HG03095 (cell line): ENCODE measurements around the gene TMEM45A.
"Not testable (repeated sequence)": the region's sequence is repeated elsewhere in the genome, so short reads cannot be mapped to it uniquely, and the experiment has no call there.

ENCODE experiments used
- ATAC-seq: cut with Tn5 transposase; IDR thresholded peaks from one replicate; pipeline ENCODE4 v1.9.1; 2021; ENCODE audit warnings: moderate library complexity; ENCODE audit not compliant: unreplicated experiment

The TMEM45A gene

GRCh38 chr3:100482176-100482575, 10.2 kb upstream of the TMEM45A start:
- ATAC-seq, result no peak

DNA sequence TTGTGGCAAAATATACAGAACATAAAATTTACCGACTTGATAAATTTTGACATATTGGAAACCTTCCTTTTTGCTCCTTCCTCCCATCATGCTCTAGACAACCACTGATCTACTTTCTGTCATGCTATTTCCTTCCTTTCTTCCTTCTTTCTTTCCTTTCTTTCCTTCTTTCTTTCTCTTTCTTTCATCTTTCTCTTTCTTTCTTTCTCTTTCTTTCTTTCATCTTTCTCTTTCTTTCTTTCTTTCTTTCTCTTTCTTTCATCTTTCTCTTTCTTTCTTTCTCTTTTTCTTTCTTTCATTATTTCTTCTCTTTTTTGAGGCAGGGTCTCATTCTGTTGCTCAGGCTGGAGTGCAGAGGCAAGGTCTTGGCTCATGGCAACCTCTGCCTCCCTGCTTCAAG, 8.9 kb upstream of the TMEM45A start:
- ATAC-seq, result no peak

GRCh38 chr3:100486808-100487207, 5.6 kb upstream of the TMEM45A start:
- no peak for ATAC-seq

- ATAC-seq, result no peak
Measured at GRCh38 chr3:100489118-100489517, 3.3 kb upstream of the TMEM45A start.

DNA sequence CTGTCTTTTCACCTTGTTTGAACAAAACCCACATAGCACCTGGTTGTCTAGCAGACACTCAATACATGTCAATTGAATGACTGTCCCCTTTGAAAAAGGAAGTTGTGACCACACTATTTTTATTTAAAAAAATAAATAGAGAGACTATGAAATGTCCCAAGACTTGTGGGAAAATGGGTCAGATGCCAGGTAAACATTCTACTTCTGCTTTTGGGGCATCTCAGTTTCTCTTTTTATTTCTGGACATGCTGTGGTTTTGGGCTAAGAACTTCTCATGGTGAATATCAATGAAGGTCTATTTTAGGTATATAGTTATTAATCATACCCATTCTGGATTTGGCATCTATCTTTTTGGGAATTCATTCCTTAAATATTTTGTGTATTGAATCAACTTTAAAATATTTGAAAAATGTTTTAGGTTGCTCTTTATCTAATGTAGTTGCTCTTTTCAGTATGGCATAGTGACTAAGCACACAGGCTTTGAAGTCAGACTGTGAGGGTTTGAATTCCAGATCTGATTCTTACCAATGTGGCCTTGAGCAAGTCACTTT, 4.4 kb downstream of the TMEM45A start:
- ATAC-seq, result no peak

DNA sequence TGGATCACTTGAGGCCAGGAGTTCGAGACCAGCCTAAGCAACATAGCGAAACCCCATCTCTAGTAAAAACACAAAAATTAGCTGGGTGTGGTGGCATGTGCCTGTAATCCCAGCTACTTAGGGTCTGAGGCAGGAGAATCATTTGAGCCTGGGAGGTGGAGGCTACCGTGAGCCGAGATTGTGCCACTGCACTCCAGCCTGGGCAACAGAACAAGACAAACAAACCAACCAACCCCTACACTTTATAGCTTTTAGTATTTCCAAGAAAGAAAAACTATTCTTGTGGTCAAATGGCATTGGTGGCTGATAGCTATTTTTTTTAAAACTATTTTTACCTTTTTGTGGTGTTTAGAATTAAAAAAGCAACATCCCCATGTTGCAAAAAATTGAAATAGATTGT, 7.2 kb downstream of the TMEM45A start:
- ATAC-seq, result no peak

DNA sequence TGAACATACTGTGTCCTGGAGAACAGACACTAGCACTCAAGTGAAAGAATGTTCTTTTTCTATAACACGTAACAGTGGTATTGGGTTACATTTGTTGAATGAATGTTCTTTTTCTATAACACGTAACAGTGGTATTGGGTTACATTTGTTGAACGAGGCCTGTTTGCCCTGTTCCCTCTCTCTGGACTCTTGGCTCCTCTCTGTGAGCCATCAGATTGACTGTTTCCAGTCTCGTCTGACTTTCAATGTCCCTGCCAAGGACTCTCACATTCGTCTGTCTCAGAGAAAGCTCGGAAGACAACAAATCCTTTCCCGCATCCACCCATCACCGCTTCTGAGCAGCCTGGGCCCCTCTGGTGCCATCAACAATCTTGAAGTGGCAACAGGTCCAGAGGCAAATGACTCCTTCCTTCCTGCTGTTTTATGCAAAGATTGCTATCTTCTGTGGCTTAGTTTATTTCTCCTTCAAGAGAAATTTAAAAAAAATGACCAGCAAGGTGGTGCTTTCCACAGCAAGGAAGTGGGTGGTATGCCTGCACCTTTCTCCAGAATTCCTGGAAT, 8.0 kb downstream of the TMEM45A start:
- ATAC-seq, result no peak

DNA sequence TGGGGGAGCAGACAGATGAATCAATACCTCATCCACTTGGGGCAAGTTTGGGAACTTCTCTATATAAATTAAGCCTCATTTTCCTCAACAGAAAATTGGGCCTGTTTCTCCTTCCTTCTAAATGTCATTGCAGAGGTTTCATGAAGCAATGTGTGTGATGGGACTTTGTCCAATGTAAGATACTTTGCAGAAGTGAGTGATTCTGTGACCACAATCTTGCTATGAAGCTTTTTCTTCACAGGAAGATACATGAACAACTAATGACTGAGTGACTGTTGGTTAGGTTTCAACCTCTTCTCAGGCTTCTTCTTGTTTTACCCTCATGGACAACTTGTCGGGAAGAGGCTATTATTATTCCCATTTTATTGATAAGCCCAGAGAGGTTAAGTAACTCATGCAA, 11.0 kb downstream of the TMEM45A start:
- no peak for ATAC-seq

DNA sequence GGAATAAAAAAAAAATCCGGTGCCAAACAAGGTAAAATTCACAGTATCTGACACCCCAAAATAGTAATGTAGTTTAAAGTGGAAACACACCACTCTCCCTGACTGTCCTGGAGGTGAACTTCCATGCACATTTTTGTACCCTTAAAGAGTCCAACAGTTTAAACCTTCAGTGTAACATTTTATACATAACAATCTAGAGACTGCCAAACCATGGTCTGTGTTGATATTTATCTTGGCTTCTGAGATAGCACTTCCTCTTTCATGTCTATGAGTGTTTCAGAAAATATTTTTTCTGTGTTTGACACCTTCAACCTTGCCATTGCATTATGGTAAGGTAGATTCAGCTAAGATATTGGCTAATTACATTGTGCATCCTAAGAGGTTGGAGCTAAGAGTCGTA, 13.9 kb downstream of the TMEM45A start:
- ATAC-seq, result no peak

GRCh38 chr3:100509818-100510217, 17.4 kb downstream of the TMEM45A start:
- ATAC-seq, result not testable (repeated sequence)

- ATAC-seq, result no peak
Measured at GRCh38 chr3:100516232-100516631, 23.8 kb downstream of the TMEM45A start.

GRCh38 chr3:100516838-100517237, 24.4 kb downstream of the TMEM45A start:
- no peak for ATAC-seq

- ATAC-seq, result no peak
Measured at GRCh38 chr3:100517276-100517675, 24.9 kb downstream of the TMEM45A start.

DNA sequence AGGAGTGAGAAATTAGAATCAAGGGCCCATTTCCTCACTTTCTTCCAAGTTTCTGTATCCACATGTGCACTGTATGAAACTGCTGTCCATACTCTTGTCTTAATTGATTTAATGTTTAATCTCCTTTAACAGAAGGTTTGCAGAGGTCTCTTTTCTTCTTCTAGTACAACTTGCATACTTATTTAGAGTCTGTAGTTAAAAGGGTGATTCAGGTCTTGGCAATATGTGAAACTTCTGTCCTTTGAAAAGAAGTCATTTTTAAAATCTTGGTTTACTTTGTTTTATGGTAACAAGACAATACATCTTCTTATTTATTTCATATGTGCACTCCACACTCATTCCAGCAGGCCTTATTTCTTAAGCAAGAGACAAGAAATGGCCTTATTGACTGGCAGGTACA, 25.8 kb downstream of the TMEM45A start:
- ATAC-seq, result no peak

DNA sequence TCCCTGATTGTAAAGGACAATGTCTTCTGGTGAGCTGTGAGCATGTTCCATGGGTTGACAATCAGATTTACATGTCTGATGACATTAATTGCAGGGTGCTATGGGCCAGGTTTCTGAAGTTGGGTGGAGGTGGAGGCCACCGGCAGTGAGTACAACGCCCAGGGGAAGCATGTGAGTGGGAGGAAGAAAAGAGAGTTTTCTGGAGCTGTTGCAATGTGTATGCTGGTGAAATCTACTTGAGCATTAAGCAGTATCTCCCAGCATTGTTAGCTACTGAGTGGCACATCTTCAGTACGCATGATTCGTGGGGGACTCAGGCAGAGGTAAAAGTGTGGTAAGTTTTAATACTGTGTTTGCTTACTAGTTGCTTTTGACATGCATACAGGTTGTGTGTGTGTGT, 26.6 kb downstream of the TMEM45A start:
- no peak for ATAC-seq

DNA sequence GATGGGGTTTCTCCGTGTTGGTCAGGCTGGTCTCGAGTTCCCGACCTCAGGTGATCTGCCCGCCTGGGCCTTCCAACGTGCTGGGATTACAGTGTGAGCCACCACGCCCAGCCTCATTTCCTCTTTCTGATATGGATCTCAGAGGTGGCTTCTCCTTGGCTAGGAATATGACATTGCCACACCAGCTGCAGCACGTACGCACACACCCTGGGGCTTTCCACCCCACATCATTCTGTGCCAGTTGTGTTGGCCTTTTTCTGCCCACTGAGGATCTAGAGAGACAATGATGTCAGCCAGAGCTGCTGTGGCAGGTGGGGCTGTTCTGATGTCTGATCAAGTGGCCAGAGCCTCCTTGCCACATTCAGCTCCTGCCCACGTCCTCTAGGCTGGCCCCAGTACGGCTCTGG, 29.0 kb downstream of the TMEM45A start:
- no peak for ATAC-seq

- no peak for ATAC-seq
Measured at GRCh38 chr3:100522125-100522524, 29.7 kb downstream of the TMEM45A start.

GRCh38 chr3:100523050-100523760, 30.8 kb downstream of the TMEM45A start:
- no peak for ATAC-seq

- no peak for ATAC-seq
Measured at GRCh38 chr3:100525753-100526612, 33.6 kb downstream of the TMEM45A start.

- no peak for ATAC-seq
Measured at GRCh38 chr3:100526613-100527346, 34.4 kb downstream of the TMEM45A start.

- no peak for ATAC-seq
Measured at GRCh38 chr3:100527347-100527735, 34.9 kb downstream of the TMEM45A start.
